Activated CD8-positive, alpha-beta T cell treated with anti-CD3 and anti-CD28 coated beads for 36 hours (primary cell): ENCODE data around the gene SYT17. TPM values are rescaled to one million over a fixed set of nuclear protein-coding genes. Genes with fewer than 3 reads are reported as not detected.

ENCODE experiments used
- ATAC-seq: fragments of 200-7000 bp; cut with Tn5 transposase; one replicate; pipeline ENCODE4 v1.10.0; 2021; ENCODE audit warnings: mild to moderate bottlenecking, moderate library complexity
- CTCF ChIA-PET: fragments of 350-600 bp; sonication (Branson Sonifier 250); formaldehyde crosslinking; loops from one replicate; lab custom pipeline; 2021; ENCODE audit warnings: antibody characterized with exemption; lab: Charles Lee
- POLR2A ChIA-PET: fragments of 350-600 bp; sonication (Branson Sonifier 250); formaldehyde crosslinking; loops from one replicate; lab custom pipeline; 2021; ENCODE audit warnings: antibody characterized with exemption; lab: Charles Lee
- DNase-seq: peaks from one replicate; pipeline ENCODE4 v3.0.0-alpha.2; 2020
- H3K27ac Mint-ChIP-seq: one replicate; pipeline ENCODE4 v1.8.0; 2021; ENCODE audit warnings: mild to moderate bottlenecking, mixed read lengths
- H3K27me3 Mint-ChIP-seq: one replicate; pipeline ENCODE4 v1.8.0; 2021; ENCODE audit warnings: mixed read lengths
- H3K36me3 Mint-ChIP-seq: one replicate; pipeline ENCODE4 v1.8.0; 2021; ENCODE audit warnings: low read depth, mixed read lengths
- H3K4me1 Mint-ChIP-seq: one replicate; pipeline ENCODE4 v1.8.0; 2021; ENCODE audit warnings: low read depth, mixed read lengths
- H3K4me3 Mint-ChIP-seq: one replicate; pipeline ENCODE4 v1.8.0; 2021; ENCODE audit warnings: mild to moderate bottlenecking, moderate library complexity, mixed read lengths
- H3K9me3 Mint-ChIP-seq: one replicate; pipeline ENCODE4 v1.8.0; 2021; ENCODE audit warnings: mixed read lengths
- intact Hi-C: fragments of 100-400 bp; cut with micrococcal nuclease; formaldehyde crosslinking; loops from one replicate; pipeline ENCODE4 v1.10.0; 2022
- total RNA-seq, 2 experiments: library from RNA; stranded (reverse); gene quantifications; one replicate each; pipeline ENCODE4 v1.2.3, GENCODE V29; 2021
- TF ChIP-seq, protein P1 (sequence below): fragments of 200-600 bp; IDR thresholded peaks from one replicate; pipeline ENCODE4 v1.8.0; 2022; ENCODE audit warnings: antibody characterized with exemption, mild to moderate bottlenecking

Gene SYT17
- total RNA-seq, 2 experiments from 2014 or later: 0.59 TPM; not detected in 1

DNA sequence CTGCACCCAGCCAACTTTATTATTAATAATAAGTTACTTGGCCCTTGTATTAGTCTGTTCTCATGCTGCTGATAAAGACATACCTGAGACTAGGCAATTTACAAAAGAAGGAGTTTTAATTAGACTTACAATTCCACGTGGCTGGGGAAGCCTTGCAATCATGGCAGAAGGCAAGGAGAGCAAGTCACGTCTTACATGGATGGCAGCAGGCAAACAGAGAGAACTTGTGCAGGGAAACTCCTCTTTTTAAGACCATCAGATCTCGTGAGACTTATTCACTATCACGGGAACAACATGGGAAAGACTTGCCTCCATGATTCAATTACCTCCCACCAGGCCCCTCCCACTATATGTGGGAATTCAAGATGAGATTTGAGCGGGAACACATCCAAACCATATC is 47.7 kb downstream of the SYT17 start:
- H3K36me3 Mint-ChIP-seq: no peaks in the 10 kb centered on the region
- TF ChIP-seq, protein P1, sequence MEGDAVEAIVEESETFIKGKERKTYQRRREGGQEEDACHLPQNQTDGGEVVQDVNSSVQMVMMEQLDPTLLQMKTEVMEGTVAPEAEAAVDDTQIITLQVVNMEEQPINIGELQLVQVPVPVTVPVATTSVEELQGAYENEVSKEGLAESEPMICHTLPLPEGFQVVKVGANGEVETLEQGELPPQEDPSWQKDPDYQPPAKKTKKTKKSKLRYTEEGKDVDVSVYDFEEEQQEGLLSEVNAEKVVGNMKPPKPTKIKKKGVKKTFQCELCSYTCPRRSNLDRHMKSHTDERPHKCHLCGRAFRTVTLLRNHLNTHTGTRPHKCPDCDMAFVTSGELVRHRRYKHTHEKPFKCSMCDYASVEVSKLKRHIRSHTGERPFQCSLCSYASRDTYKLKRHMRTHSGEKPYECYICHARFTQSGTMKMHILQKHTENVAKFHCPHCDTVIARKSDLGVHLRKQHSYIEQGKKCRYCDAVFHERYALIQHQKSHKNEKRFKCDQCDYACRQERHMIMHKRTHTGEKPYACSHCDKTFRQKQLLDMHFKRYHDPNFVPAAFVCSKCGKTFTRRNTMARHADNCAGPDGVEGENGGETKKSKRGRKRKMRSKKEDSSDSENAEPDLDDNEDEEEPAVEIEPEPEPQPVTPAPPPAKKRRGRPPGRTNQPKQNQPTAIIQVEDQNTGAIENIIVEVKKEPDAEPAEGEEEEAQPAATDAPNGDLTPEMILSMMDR: no peak
- DNase-seq: no peak
- H3K4me1 Mint-ChIP-seq: no peaks in the 10 kb centered on the region
- H3K27ac Mint-ChIP-seq: no peak overlapping the region
- ATAC-seq: no peak
- CTCF ChIA-PET: no interaction called here
- H3K9me3 Mint-ChIP-seq: peaks cover 8% of the 10 kb centered on the region
- H3K4me3 Mint-ChIP-seq: no peak overlapping the region
- POLR2A ChIA-PET: no interaction called here
- intact Hi-C loops: no loop called here
- H3K27me3 Mint-ChIP-seq: peaks cover 2% of the 10 kb centered on the region

DNA sequence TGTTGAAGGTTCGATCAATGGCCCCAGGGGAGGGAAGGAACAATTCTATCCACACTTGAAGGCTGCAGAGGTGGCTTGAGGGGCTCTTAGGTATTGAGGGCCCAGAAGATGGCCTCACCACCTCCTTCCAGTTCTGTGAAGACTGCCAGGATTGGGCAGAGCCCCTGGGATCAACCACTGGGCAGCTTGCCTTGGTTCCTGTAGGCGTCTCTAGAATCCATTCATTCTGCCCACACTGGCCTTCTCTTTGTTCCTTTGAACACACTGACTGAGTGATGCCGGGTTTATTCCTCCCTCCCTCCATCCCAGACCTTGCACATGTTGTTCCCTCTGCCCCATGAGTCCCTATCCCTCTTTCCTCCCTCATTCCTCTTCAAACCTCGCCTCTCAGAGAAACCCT is 50.5 kb downstream of the SYT17 start:
- intact Hi-C loops: no loop called here
- H3K9me3 Mint-ChIP-seq: peaks cover 1% of the 10 kb centered on the region
- ChIA-PET CTCF (no interaction called here), POLR2A (no interaction called here)
- no peak overlapping the region for H3K27ac Mint-ChIP-seq
- H3K36me3 Mint-ChIP-seq: no peaks in the 10 kb centered on the region
- H3K4me3 Mint-ChIP-seq: no peak overlapping the region
- DNase-seq (no peak), ATAC-seq (no peak)
- TF ChIP-seq, protein P1: no peak
- H3K27me3 Mint-ChIP-seq: peaks cover 2% of the 10 kb centered on the region
- no peaks in the 10 kb centered on the region for H3K4me1 Mint-ChIP-seq

DNA sequence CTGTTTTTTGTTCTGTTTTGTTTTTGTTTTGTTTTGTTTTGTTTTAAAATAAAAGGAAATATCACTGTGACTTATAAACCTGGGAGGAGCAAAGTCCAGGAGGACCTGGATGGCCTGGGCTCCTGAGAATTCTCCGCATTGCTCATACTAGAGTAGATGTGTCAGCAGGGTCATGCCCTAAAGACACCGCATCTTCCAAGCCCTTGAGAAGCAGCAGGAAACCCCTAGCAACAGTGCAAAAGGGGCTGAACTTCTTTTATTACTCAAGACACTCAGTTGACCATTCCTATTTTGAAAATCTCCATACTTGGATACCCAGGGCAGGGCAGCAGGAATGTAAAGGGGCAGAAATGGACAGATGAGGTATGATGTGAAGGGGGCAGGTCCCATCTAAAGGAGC is 51.8 kb downstream of the SYT17 start:
- H3K4me1 Mint-ChIP-seq: no peaks in the 10 kb centered on the region
- intact Hi-C loops: no loop called here
- H3K9me3 Mint-ChIP-seq: peaks cover 1% of the 10 kb centered on the region
- no peak overlapping the region for H3K4me3 Mint-ChIP-seq
- ChIA-PET POLR2A (no interaction called here), CTCF (no interaction called here)
- ATAC-seq: no peak
- no peak overlapping the region for H3K27ac Mint-ChIP-seq
- no peak for DNase-seq
- peaks cover 4% of the 10 kb centered on the region for H3K27me3 Mint-ChIP-seq
- TF ChIP-seq, protein P1: no peak
- no peaks in the 10 kb centered on the region for H3K36me3 Mint-ChIP-seq

DNA sequence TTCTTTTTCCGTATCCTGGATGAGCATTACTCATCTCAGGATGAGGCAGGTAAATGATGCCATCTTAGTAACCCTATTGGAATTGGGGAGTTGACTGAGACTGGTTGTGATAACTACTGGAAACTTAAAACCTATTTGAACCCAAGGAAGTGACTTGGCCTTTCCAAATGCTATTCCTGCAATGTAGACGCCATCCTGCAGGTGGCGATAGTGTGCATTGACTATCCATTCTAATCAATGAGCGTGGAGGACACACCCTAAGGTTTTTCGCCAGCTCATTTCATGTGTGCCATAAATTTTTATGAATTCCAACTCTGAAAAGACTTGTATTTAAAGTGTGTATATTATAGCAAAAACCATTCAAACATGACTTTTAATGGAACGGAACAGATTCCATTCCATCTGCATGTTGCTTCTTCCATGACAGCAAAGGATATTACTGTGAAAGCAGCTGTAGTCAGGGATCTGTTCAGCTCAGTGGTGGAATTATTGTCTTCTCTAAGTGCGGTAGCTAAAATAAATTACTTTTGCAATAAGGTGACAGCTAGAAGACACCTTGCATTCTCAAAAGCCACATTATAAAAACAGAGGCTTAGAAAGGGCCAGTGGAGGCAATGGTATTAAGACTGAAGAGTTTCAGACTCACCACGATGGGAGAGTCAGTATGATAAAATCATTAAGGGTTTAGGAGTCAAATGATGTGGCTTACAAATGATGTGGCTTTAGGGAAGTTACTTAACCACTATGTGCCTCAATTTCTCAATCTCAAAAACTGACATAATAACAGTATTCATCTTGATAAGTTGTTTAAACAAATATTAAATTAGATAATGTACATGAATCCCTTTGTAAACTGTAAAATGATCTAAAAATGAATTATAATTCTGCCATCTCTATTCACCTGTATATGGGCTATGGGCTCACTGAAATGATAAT is 55.5 kb downstream of the SYT17 start:
- TF ChIP-seq, protein P1: peak; percentile 81
- no peak overlapping the region for H3K27ac Mint-ChIP-seq
- POLR2A ChIA-PET: no interaction called here
- intact Hi-C loops: no loop called here
- CTCF ChIA-PET: interaction anchor here (0.7 to 1.6 kb wide), 7 partner anchors 13 to 279 kb away, joined by 3 to 6 read pairs (median 3); no protein-coding TSS in a partner anchor
- no peak overlapping the region for H3K4me3 Mint-ChIP-seq
- peaks cover 4% of the 10 kb centered on the region for H3K27me3 Mint-ChIP-seq
- DNase-seq: peak; percentile 68
- ATAC-seq: no peak
- H3K36me3 Mint-ChIP-seq: no peaks in the 10 kb centered on the region
- no peaks in the 10 kb centered on the region for H3K9me3 Mint-ChIP-seq
- no peaks in the 10 kb centered on the region for H3K4me1 Mint-ChIP-seq

DNA sequence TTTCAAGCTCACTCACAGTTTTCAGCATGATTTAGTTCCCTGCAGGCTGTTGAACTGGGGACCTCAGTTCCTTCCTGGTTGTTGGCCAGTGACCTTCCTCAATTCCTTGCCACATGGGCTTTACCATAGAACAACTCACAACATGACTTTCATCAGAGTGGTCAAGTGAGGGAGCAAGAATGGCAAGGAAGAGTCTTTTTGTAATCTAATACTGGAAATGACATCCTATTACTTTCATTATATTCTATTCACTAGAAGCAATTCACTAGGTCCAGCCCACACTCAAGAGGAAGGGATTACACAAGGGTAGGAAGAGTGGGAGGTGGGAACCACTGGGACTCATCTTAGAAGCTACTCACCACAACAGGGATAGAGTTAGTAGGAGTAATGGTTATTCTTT is 57.6 kb downstream of the SYT17 start:
- Mint-ChIP-seq H3K36me3 (no peaks in the 10 kb centered on the region), H3K4me3 (no peak overlapping the region), H3K27me3 (peaks cover 6% of the 10 kb centered on the region), H3K27ac (no peak overlapping the region), H3K4me1 (no peaks in the 10 kb centered on the region), H3K9me3 (no peaks in the 10 kb centered on the region)
- DNase-seq (no peak), ATAC-seq (no peak)
- POLR2A ChIA-PET: no interaction called here
- intact Hi-C loops: no loop called here
- CTCF ChIA-PET: interaction anchor here (0.7 kb wide), 1 partner anchor 164 kb away, joined by 3 read pairs; no protein-coding TSS in a partner anchor
- TF ChIP-seq, protein P1: no peak
